Smooth muscle cell of the brain vasculature (primary cell): Measurements from ENCODE around the gene NNMT.

Source experiments
- DNase-seq: peaks from one replicate; pipeline ENCODE4 v3.0.0-alpha.2; 2012; ENCODE audit warnings: low read depth, low spot score

NNMT gene

DNA sequence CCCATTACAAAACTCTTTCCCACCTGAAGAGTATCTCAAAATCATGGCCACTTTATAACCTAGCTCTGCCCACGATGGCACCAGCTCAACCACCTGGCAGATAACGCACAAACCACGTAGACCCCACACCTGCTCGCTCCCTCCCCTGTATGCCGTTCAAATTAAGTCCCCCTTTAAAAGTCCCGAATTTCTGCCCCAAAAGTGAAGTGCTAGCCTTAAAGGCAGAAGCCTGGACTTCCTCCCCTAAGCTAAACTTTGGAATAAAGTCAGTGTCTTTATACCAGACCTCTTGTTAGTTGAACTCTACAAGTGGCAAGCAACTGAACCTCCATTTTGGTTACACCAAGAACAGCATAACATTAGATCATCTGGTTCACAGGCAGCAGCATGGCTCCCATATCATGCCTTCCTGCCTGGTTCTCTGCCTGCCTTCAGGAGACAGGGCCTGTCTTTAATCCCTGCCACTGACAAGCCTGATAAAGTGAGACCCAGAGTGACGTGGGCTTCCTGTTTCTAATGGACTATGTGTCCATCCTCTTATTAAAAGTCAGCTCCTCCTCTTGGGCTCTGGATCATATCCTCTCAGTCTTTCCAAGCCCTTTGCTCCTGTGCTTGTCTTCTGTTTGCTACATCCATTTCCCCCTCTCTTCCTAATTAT, 32.6 kb upstream of the NNMT start:
- DNase-seq = no peak

DNA sequence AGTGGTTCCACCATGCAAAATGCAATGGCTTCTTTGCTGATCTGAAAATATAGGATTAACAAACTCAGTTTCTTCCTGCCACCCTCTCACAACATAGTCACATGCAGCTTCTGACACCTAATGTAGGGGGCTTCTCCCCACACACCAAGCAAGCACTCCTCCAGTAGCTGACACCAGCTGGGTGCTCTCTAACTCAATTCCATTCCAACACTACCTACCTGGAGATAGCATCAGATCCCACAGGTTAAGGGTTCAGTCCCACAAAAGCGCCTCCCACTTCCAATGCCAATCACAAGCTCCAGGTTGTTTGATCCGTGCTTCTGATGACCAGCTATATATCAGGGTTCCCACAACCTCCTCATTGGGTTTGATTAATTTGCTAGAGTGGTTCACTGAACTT, 31.8 kb upstream of the NNMT start:
- no peak for DNase-seq

DNA sequence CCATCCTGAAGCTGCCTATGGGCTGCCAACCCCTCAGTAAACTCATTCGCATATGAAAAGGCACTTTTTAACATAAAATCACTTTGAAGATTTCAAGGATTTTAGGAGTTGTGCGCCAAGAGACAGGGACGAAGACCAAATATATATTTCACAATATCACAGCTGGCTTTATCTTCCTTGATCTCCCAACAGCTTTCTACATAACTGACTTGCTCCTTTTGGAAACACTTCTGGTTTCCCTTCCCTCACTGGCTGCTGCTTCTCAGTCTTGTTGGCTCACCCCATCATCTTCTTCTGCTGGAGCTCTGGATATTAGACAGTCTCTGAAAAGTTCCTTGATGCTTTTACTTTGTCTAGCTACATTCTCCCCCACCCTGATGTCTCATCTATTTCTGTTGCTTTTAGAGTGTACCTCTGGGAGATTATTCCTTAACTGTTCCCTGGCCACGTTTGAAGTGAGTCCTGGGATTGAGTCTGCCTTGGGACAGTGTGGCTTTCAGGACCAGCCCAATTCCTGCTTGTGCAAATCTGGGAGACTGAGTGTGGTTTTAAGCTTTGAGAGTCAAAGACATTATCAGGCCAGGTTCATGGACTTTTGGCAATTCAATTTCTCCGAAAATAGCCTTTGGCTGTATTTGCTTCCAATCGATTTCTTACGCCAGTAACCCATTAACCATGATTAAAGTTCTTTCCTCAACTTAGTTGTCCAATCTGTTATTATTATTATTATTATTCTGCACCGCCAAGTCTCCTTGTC, 30.9 kb upstream of the NNMT start:
- no peak for DNase-seq

GRCh38 chr11:114269498-114269897, 26.7 kb upstream of the NNMT start:
- no peak for DNase-seq

- DNase-seq = no peak
These were observed 25.5 kb upstream of the NNMT start for GRCh38 chr11:114270531-114271270.

DNA sequence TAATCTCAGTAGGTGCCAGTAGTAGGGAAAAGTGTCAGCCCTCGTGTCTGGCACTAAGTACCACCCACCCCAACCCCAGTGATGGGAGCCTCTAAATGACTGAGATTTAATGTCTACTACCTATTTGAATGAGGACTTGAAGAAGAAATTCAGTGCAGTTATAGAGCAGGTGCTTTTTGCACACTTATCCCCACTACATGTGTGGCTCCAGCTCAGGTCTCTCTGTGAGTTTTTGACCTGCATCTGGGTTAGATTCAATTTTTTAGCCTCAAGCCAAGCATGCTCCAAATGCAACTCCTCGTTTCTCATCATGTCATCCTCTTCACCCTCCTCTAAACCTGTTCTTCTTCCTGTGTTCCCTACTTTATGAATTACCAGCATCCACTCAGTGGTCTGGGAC, 24.9 kb upstream of the NNMT start:
- no peak for DNase-seq

- DNase-seq = no peak
These were observed 23.9 kb upstream of the NNMT start for GRCh38 chr11:114272311-114272710.

DNA sequence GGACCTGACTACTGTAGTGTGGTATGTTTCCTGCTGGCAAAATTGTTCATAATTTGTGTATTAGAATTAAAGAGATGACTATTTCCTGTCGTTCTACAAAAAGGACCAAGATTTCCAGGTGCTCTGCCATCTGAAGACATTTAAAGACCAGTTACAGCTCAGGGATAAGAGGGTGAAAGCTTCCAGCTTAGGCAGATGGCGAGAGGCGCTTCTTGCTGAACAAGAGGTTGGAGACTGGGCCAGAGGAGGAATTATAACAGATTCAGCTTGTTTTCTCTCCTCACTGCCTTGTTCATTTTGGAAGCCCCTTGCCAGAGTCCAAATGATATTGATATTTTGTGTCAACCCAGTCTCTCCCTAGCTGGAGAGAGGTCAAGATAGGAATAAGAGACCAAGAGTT, 23.1 kb upstream of the NNMT start:
- no peak for DNase-seq

GRCh38 chr11:114273890-114274635, 22.1 kb upstream of the NNMT start:
- DNase-seq = no peak

- DNase-seq = no peak
These were observed 21.6 kb upstream of the NNMT start for GRCh38 chr11:114274637-114275036.

DNA sequence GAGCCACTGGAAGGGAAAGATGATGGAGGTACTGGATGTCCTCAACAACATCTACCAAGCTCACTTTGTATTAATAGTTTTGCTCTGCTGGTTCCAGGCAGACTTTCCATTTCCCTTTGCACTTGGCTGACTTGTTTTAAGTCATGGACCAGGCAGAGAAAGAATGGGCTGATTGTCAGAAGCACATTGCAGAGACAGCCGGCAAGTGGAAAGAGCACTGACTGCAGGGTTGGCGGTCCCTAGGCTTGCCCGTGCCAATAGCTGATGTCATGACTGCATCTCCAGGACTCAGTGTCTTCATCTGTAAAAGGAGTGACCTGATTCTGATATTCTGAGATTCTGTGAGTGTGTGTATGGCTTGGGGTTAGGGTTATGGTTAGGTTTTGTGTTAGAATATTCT, 20.9 kb upstream of the NNMT start:
- DNase-seq = no peak

DNA sequence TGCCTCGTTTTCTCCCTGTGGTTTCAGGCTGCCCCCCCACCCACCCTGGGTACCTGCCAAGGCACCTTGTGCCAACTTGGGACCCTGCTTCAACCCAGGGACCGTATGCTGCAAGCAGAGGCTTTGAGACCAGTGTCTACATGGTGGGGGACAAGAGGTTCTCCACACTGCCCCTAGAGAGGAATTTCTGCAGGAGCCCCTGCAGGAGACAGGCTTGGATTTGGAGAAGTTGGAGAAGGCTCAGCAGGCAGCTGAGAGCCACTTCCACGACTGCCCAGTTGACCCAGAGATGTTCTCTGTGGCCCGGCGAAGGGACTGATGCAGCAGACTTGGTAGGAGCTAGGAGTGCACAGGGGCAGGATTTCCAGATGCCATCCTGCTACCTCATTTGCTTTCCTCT, 20.1 kb upstream of the NNMT start:
- DNase-seq = no peak

DNA sequence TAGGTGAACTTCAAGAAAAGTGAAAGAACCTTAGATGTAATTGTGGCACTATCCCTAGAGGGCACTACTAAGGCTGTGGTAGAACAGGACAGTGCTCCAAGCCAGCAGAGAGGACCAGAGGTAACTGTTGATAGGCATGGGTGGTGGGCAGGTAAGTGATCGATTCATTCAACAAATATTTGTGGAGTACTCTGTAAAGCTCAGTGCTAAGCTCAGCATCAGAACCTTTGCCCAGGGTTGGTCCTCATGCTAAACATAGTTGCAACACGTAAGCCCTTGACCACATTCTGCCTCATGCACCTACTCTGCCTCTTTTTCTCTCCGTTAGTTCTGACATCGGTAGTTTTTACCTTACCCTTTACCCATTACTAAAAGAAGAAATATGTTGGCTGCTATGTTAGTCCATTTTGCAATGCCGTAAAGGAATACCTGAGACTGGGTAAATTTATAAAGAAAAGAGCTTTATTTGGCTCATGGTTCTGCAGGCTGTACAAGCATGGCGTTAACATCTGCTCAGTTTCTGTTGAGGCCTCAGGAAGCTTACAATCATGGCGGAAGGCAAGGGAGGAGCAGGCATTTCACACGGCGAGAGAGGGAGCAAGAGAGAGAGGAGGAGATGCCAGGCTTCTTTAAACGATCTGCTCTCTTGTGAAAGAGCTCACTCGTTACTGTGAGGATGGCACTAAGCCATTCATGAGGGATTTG, 18.4 kb upstream of the NNMT start:
- no peak for DNase-seq

DNA sequence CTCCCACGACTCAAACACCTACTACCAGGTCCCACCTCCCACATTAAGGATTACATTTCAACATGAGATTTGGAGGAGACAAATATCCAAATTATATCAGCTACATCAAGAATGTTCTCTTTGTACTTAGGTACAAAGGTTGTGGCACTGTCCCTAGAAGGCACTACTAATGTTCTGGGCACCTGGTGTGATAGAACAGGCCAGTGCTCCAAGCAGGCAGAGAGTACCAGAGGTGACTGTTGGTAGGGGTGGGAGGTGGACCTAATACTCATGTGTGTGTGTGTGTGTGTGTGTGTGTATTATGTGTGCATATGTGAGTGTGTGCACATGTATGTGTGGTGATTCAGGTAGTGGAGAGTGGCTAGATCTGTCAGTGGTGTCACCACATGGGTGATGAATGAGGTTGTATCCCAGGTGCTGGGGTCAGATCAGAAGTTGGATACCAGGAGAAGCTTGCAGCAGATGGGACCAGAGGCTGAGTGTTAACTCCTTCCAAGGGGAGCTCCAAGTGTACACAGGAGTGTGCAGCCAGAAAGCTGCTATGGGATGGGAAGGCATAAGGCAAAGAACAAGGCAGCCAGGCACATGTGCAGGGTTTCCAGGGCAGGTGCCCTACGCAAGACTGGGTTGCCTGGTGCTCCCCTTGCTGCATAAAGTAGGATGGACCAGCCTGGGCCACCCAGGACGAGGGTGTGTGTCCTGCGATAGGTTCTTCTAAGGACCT, 17.7 kb upstream of the NNMT start:
- no peak for DNase-seq

DNA sequence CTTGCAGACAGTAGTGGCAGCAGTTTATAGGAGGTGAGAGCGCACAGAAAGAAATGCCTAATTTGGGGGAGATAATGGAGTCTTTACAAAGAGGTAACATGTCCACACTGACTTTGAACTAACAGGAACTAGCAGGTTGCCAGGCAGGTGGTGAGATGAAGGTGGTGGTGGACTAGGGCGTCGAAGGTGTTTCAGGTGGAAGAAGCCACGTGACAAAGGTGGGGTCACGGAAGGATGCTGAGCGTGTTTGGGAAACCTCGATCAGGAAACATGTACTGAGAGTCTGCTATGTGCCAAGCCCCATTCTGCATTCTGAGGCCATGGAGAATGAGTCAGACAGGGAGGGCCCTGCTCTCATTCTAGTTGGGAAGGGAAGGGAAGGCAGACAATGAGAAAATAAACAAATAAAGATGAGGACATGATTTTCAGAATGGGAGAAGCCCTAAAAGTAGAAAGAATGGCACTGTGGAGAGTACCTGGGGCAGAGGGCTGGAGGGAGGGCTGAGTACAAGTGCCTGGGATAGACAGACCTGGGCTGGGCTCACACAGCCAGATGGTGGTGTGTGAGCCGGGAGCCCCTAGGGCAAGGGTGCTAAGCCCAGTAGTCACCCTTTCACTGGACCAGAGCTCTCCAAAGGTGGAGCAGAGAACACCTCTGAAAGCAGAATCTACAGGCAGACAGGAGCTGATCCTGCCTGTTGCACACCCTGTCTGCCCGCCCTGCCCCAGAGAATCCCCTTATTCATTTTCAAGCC, 16.2 kb upstream of the NNMT start:
- no peak for DNase-seq

DNA sequence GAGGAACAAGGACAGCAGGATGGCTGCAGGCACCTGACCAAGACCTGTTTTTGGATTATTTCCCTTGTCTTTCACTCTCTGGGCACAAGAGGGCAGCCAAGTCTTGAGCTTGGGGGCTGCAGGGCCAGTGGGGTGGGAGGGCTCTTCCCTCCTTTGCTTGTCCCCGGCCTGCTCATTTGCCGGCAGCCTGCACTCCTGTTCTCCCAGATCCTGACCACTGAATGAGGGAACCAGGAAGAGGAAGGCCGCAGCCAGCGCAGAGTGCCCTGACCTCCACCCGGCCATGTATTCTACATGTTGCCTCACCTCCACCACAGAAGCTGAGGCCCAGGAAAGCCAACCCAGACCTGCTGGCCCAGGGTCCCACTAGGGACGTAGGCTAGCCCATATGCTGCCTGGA, 15.5 kb upstream of the NNMT start:
- no peak for DNase-seq

DNA sequence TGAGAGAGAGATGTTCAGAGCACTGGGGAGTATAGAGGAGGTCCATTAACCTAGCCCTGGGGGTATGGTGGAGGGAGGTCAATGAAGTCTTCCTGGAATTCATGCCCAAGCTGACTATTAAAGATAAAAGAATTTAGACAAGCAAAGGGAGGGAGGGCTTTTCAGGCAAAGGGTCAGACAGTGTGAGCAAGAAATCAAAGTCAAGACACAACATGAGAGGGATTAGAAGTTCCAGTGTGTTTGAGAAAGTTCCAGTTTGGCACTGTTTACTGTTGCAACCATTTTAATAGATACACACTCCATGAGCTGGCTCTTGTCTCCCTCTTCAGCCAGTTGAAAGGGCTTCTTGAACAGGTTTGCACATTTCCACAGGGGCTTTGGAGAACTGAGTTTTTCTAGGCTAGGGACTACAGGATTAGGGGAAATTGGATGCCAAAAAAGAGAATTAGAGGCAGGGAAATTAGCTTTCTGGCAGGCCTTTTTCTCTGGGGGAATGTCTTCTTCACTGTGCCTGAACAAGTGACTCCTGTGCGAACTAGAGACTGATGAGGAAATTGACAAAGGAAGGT, 14.7 kb upstream of the NNMT start:
- no peak for DNase-seq

GRCh38 chr11:114282488-114282887, 13.7 kb upstream of the NNMT start:
- no peak for DNase-seq

- no peak for DNase-seq
These were observed 12.8 kb upstream of the NNMT start for GRCh38 chr11:114283422-114283821.

- no peak for DNase-seq
These were observed 12.2 kb upstream of the NNMT start for GRCh38 chr11:114284021-114284420.
